ENCODE data around the gene UBAC2.

UBAC2 gene

GRCh38 chr13:99272481-99272880, 71.8 kb downstream of the UBAC2 start:
- DNase-seq, result no peak

- DNase-seq, result no peak
Measured at GRCh38 chr13:99273128-99273527, 72.5 kb downstream of the UBAC2 start.

DNA sequence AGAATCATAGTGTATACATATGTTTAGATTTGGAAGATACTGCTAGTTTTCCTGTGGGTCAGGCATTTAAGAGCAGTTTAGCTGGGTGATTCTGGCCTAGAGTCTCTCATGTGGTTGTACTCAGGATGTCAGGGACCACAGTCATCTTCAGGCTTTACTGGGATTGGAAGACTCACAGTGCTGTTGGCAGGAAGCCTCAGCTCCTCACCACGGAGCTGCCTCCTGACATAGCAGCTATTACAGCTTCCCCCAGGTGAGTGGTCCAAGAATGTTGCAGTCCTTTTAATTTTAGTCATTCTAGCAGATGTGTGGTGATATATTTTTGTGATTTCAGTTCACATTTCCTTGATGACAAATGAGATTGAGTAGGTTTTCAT, 74.4 kb downstream of the UBAC2 start:
- peak in 2 of 6 experiments; percentile 15 to 29 for DNase-seq

DNA sequence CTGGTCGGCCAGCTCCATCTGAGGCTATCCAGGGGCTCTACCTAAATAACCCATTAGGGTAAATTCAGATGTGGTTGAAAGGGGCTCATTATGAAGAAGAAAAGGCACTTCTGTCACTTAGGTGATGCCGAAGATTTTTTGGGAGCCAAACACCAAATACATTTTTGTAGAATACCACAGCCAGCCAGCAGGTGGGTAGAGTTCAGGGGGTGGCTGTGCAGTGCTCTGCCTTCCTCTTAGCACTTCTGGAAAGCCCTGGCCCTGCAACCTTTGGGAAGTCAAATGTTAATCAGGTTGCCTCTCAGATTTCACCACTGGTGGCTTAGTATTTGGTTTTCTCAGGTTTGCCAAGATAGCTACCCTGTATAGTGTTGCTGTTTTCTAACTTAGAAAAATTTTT, 76.1 kb downstream of the UBAC2 start:
- DNase-seq, result peak in 1 of 6 experiments; percentile 23

DNA sequence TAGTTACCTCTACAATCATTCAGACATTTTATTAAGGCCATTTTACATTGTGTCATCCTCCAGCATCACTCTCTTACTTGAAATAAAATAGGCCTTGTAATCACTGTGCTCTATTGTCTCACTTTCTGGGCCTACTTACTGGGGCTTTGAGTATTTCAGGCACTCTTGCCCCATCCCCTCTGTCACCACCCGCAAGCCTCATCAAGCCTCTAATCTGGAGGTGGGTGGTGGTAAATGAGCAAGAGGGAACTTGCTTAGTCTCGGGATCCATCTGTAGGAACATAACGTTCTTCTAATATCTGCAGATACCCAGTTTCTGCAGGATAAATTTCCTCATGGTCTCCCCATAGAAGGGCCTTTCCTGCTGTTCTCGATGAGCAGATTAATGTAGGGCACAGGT, 77.0 kb downstream of the UBAC2 start:
- no peak for DNase-seq

DNA sequence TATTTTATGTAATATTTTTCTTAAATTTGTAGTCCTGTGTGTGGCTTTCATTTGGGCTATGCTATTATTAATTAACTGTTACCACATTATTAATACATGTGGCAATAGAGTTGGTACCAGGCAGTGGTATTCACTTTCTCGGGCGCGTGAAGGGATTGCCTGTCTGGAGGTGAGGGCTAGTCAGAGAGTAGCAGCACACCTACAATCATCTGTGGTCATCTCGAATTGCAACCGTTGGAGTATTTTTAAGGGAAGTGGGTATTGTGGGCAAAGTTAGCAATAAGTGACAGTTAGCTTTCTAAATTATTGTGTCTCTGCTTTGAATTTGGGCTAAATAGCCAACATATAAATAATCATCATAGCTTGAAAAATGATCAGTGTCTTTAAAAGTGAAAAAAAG, 77.5 kb downstream of the UBAC2 start:
- no peak for DNase-seq

DNA sequence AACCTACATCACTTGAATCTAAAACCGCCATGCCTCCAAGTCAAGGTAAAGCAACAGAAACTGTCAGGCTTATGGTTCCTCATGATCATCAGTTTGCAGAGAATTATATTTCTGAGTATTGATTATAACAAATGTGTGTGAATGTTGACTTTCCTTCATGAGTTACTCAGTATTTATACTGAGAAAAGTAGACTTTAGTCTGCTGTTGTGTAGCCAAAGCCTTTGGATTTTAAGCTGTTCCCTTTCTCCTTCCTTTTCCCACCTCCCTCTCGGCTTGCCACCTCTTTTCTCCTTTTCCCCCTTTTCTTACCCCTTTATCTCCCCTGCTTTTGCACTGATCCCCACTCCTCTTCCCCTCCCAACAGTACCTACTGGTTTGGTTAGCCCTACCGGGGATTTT, 78.2 kb downstream of the UBAC2 start:
- no peak for DNase-seq

- DNase-seq, result no peak
Measured at GRCh38 chr13:99279637-99280036, 79.0 kb downstream of the UBAC2 start.

DNA sequence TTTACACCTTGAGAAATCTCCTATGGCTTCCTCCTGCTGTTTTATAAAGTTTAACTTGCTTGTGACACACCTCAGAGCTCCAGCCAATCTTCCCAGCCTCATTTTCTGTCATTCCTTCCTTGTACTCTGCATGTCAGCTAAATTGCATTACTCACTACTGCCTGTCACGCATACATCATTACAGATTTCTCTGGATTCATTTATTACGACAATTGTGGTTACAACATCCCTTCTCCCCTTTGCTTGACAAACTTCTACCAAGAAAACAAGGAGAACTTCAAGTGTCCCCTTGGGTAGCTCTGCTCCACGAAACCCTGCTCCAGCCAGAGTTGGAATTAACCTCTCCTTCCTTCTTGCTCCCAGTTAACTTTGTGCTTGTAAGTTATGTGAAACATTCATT, 79.5 kb downstream of the UBAC2 start:
- no peak for DNase-seq

DNA sequence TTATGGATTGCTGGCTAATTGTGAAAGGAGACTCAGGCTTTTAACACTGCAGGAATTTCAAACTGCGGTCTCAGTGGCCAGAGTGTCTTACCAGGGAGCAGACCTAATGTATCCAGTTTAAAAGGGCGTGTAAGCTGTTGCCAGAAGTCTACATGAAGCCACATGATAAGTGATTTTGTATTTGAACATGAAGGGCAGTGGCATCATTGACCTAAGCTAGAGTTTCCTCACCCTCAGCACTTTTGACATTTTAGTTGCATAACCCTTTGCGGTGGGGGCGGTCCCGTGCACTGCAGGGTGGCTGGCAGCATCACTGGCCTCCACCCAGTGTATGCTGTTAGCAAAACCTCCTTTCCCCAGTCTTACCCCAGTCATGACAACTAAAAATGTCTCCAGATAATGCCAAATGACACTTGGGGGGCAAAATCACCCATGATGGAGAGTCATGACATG, 81.2 kb downstream of the UBAC2 start:
- DNase-seq, result peak; percentile 27 to 57 (median 46)

- peak in 3 of 6 experiments; percentile 61 to 72 (median 65) for DNase-seq
Measured at GRCh38 chr13:99282264-99283231, 81.9 kb downstream of the UBAC2 start.

- DNase-seq, result no peak
Measured at GRCh38 chr13:99285432-99286182, 85.0 kb downstream of the UBAC2 start.

DNA sequence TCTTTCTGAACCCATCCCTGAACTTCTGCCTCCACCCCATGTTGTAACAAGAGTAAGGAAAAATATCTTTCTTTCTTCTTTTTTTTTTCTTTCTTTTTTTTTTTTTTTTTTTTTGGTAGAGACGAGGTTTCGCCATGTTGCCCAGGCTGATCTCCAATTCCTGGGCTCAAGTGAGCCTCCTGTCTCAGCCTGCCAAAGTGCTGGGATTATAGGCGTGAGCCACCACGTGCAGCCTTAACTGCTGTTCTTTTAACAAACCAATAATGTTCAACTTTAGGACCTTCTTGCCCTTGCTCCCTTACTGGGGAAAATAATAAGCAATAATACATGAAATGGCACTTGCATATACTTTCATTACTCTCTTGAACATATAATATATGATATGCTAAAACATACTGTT, 86.9 kb downstream of the UBAC2 start:
- DNase-seq, result no peak

DNA sequence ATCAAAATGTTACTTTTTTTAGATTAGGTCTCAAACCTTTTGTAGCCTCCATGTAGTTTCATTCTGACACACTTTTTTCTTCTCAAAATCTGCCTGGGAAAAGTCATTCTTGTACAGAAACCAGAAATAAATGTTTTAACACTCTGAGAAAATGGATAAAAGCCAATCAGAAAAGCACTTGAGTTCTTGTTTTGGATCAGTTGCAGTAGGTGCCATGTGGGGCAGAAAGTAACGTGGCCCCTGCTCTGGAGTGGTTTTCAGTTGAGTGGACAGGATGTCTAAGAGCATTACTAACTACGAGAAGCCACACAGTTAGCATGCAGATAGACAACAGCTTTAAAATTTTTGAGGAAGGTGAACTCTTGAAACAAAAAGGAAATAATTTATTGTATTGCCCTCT, 87.4 kb downstream of the UBAC2 start:
- DNase-seq, result no peak

DNA sequence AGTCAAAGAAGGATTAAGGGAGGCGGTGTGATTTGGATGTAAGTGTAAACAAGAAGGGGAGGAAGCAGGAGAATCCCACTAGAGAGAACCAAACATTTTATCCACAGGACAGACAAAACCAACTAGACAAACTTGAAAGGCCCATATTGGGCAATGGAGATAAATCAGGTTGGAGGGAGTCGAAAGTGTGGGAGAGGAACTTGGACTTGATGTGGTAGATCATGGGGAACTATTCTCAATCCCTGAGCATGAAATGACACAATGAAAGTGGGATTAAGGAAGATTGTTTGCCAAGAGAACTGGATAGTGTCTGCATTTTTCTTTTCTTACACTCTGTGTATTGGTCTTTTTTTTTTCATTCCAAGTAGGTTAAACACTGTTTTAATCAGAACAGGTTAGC, 88.6 kb downstream of the UBAC2 start:
- no peak for DNase-seq

- no peak for DNase-seq
Measured at GRCh38 chr13:99289674-99290337, 89.2 kb downstream of the UBAC2 start.

DNA sequence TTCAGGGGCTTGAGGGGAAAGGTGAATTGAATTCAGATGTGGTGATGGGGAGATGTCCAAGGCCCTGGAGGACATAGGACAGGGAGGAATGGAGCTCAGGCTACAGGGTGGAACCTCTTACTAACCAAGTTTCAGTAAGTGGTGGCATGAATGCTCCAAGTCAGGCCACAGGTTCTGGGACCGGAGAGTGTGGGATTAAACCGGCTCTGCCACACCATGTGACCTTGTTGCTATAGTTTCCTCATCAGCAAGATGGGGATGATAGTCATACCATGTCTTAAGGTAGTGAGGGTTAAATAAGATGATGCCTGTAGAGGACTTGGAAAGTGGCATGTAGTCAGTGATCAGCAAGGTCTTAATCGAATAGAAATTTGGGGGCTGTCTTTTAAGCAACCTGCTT, 90.2 kb downstream of the UBAC2 start:
- DNase-seq, result no peak

DNA sequence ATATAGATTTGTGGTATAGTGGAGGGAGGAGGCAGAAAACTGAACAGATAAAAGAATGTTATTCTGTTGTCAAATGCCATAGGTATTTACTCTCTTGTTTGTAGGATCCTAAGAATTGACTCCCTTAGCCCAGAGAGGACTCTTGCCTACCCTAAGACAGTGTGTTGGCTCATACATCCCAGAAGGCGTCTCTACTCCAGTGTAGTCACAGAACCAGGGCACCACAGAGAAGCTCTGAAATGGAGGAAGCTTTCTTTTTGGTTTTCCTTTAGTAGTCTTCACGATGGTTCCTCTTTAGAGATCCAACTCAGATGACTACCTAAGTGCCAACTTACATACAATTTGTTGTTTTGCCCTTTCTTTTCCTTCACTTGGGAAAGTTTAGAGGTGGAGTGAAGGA, 92.5 kb downstream of the UBAC2 start:
- no peak for DNase-seq

GRCh38 chr13:99294198-99294597, 93.5 kb downstream of the UBAC2 start:
- no peak for DNase-seq

GRCh38 chr13:99294958-99295357, 94.3 kb downstream of the UBAC2 start:
- no peak for DNase-seq

- DNase-seq, result no peak
Measured at GRCh38 chr13:99295488-99296252, 95.0 kb downstream of the UBAC2 start.

GRCh38 chr13:99296398-99296797, 95.7 kb downstream of the UBAC2 start:
- peak in 3 of 6 experiments; percentile 45 to 60 (median 52) for DNase-seq

- DNase-seq, result no peak
Measured at GRCh38 chr13:99297331-99297730, 96.7 kb downstream of the UBAC2 start.

Data from stimulated activated naive CD4-positive, alpha-beta T cell (primary cell).